NB4 (cell line): ENCODE results near the gene CCDC154.

ENCODE experiments used
- DNase-seq: peaks from one replicate; pipeline ENCODE4 v3.0.0; 2010; ENCODE audit warnings: low read depth
- H3K4me3 ChIP-seq: one replicate; pipeline ENCODE4 v1.5.1; 2011; ENCODE audit warnings: mild to moderate bottlenecking, low read depth, low read length, moderate library complexity
- CTCF ChIP-seq: IDR thresholded peaks from one replicate; pipeline ENCODE4 v1.5.1; 2012; ENCODE audit warnings: low read depth, low read length
- MAX ChIP-seq: IDR thresholded peaks from 2 replicates; pipeline ENCODE4 v1.6.1; 2011; ENCODE audit warnings: low read depth, low read length
- MYC ChIP-seq: IDR thresholded peaks from 2 replicates; pipeline ENCODE4 v1.6.1; 2011; ENCODE audit warnings: low read depth, low read length
- POLR2A ChIP-seq: IDR thresholded peaks from 2 replicates; pipeline ENCODE4 v1.6.1; 2011; ENCODE audit warnings: mild to moderate bottlenecking; ENCODE audit not compliant: insufficient read length; ENCODE audit errors: extremely low read depth

CCDC154 gene

DNA sequence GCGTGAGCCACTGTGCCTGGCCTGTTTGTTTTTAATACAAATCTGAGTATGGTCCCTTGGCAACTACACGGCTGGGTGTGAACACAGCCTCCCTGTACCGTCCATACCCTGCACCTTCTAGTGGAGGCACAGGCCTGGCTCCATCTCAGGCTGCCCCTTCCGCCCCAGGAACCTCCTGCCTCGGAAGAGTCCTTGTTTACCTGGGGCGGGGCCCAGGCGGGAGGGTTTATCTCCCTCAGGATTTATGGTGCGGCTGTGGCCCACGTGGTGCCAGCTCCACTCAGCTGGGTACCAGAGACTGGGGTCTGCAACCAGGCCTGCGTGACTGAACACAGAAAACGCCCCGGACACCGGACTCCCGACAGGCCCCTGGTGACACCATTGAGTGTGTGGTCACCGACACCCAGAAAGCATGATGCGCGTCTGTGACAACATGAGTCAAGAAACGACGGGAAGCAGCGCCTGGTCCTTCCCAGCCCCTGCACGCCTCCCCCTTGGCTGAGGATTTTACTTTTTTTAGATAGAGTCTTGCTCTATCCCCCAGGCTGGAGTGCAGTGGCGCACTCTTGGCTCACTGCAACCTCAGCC is 48.8 kb downstream of the CCDC154 start:
- TF ChIP-seq MAX, result no peak
- no peak for TF ChIP-seq POLR2A
- no peak for TF ChIP-seq MYC
- no peak for TF ChIP-seq CTCF
- no peak for DNase-seq
- H3K4me3 ChIP-seq, result no peak overlapping the region

DNA sequence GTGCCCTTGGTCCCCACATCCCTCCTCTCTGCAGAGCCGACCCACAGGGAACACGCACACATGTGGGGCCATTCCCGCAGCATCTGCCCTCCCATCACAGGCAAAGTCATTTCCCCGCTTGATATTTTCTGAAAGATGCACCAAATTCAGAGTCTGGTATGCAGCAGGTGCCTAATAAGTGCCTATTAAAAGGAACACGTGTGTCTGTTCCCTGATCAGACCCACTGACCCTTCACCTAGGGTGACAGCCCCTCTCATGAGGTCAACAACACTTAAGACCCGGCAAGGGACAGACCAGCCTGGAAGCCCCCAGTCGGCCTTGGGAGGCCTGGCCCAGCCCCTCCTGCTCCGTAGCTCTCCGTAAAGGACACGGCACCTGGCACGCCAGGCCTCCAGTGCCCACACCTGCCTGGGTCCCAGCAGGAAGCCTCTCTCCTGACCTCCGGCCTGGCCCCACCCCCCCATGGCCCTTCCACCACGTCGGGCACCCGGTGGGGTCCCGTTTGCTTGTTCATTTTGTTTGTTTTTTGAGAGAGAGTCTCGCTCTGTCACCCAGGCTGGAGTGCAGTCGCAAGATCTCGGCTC is 49.9 kb downstream of the CCDC154 start:
- no peak for DNase-seq
- no peak for TF ChIP-seq POLR2A
- no peak for TF ChIP-seq MAX
- no peak for TF ChIP-seq CTCF
- no peak for TF ChIP-seq MYC
- no peak overlapping the region for H3K4me3 ChIP-seq

DNA sequence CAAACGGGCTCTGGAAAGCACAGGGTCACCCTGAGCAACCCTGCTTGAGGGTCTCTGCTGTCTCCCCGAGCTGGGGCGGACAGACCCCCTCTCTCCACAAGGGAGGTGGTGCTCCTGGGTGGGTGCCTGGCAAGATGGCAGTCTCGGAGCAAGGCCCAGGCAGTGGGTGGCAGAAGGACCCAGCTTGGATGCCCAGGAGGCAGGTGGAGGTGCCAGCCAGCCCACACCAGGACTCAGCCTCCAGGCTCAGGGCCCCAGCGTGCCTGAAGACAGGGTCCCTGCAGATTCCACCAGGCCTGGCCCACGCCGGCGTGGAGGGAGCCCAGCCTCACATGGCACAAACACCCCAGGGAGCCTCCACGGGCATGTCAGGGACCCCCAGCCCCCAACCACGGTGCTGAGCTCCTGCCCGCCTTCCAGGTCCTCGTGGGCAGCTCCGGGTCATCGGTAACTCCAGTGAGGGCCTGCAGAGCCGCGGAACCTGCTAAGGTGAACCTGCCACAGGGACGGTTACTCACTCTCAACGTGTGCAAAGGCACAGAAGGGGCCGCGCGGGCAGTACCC is 50.7 kb downstream of the CCDC154 start:
- no peak for DNase-seq
- TF ChIP-seq MYC (no peak), POLR2A (no peak), MAX (no peak), CTCF (no peak)
- no peak overlapping the region for H3K4me3 ChIP-seq

- TF ChIP-seq MYC, result no peak
- TF ChIP-seq CTCF, result no peak
- TF ChIP-seq MAX, result no peak
- TF ChIP-seq POLR2A, result no peak
- no peak overlapping the region for H3K4me3 ChIP-seq
- DNase-seq, result no peak
Observed at GRCh38 chr16:1392826-1393225, 51.5 kb downstream of the CCDC154 start.

GRCh38 chr16:1390239-1390779 is 54.0 kb downstream of the CCDC154 start:
- no peak for DNase-seq
- H3K4me3 ChIP-seq, result no peak overlapping the region
- TF ChIP-seq MYC (no peak), POLR2A (no peak), MAX (no peak), CTCF (no peak)
